CD4-positive, alpha-beta T cell treated with Interleukin-1 beta for 1 hour (primary cell): ENCODE data around the gene SERPINI2.

Source experiments
- DNase-seq, 2 donors: peaks; one replicate each; pipeline ENCODE4 v3.0.0-alpha.2; 2020 to 2022

Gene SERPINI2

DNA sequence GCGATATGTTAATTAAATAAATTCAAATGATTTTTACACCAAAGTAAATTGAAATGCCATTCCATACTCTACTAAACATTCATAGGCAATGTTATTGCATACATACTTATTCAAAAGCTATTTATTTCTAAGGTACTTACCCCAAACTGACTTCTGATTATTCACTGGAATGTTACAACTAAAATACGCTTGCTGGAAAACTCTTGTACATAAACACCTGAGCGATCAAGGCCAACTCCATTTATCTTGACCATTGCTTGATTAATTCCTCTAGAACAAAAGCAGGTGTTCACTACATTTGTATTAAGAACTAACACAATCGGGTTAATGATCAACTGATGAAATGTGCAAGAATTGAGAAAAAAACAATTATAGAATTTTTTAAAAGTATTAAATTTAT is at the start of gene SERPINI2:
Gene SERPINI2, minus strand, starts transcription at position 180 of the 400 bp plus-strand sequence. CDS start 2,208 bp downstream, outside the sequence.
- no peak for DNase-seq

GRCh38 chr3:167521006-167521355 is 47.1 kb upstream of the SERPINI2 start:
- peak in 1 of 2 donors; percentile 34 for DNase-seq

GRCh38 chr3:167520266-167521005 is 46.6 kb upstream of the SERPINI2 start:
- DNase-seq, result no peak

DNA sequence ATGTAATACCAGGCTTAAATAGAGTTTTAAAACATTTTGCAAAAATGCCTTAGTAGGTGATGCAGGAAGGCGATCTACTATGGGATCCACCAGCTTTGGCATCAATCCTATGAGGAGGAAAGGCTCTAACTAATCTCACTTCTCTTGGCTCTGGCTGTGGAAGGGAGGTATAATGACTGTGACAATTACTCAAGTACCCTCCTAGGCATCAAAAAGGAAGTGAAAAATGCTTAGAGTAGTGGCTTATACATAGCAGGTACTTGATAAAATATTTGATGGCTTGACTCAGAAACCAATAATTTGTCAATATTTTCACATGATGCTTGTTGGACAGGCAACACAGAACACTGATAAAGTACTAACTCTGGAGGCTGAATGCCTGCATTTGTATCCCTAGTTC is 34.1 kb upstream of the SERPINI2 start:
- DNase-seq, result no peak

DNA sequence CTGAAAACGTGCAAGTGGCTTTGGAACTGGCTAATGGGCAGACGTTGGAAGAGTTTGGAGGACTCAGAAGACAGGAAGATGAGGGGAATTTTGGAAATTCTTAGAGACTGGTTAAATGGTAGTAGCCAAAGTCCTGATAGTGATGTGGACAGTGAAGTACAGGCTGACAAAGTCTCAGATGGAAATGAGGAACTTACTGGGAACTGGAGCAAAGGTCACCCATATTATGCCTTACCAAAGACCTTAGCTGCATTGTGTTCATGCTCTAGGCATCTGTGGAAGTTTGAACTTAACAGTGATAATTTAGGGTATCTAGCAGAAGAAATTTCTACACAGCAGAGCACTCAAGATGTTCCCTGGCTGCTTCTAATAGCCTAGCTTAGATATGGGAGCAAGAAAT is 28.6 kb upstream of the SERPINI2 start:
- DNase-seq, result no peak

DNA sequence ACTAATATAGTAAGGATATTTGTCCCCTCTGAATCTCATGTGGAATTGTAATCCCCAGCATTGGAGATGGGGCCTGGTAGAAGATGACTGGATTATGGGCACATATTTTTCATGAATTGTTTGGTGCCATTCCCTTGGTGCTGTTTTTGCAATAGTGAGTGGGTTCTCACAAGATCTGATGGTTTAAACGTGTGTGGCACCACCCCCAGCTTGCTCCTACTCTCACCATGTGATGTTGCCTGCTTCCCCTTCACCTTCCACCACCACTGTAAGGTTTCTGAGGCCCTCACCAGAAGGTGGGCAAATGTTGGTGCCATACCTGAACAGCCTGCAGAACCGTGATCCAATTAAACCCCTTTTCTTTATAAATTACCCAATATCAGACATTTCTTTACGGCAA is 28.1 kb upstream of the SERPINI2 start:
- no peak for DNase-seq

GRCh38 chr3:167497903-167498302 is 24.1 kb upstream of the SERPINI2 start:
- DNase-seq, result no peak

- no peak for DNase-seq
Measured at GRCh38 chr3:167493244-167493643, 19.4 kb upstream of the SERPINI2 start.

GRCh38 chr3:167491621-167492020 is 17.8 kb upstream of the SERPINI2 start:
- no peak for DNase-seq

GRCh38 chr3:167489571-167489970 is 15.7 kb upstream of the SERPINI2 start:
- DNase-seq, result no peak

DNA sequence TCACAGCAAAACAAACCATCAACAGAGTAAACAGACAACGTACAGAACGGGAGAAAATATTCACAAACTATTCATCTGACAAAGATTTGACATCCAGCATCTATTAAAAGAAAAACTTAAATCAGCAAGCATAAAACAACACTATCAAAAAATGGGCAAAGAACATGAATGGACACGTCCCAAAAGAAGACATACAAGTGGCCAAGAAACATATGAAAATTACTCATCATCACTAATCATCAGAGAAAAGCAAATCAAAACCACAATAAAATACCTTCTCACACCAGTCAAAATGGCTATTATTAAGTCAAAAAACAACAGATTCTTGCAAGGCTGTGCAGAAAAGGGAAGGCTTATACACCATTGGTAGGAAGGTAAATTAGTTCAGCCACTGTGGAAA is 13.7 kb upstream of the SERPINI2 start:
- DNase-seq, result no peak

- DNase-seq, result no peak
Measured at GRCh38 chr3:167484551-167484950, 10.7 kb upstream of the SERPINI2 start.

DNA sequence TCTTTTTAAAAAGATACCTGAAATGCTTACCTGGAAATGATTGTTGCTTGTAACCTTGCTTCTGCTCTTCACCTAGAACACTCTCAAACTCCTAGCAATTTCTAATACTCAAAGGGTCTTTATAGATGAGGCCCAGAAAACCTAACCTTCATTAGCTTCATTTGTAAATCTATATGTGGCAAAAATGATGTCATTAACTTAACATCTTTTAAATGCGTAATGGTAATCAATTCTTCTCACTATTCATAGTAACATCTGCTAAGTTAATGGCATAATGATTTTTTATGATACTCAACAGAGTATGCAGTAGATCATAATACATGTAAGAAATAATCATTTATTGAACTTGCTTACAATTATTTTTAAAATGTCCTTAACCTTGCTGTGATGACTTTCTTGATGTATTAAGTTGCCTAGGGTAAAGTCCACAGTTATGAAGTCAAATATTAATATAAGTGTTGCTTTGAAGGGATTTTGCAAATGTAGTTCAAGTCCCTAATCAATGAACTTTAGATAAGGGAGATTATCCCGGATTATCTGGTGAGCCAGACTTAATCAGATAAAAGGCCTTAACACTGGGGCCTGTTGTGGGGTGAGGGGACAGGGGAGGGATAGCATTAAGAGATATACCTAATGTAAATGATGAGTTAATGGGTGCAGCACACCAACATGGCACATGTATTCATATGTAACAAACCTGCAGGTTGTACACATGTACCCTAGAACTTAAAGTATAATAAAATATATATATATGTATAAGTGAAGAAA is 10.1 kb upstream of the SERPINI2 start:
- no peak for DNase-seq

- no peak for DNase-seq
Measured at GRCh38 chr3:167481164-167481563, 7.3 kb upstream of the SERPINI2 start.

DNA sequence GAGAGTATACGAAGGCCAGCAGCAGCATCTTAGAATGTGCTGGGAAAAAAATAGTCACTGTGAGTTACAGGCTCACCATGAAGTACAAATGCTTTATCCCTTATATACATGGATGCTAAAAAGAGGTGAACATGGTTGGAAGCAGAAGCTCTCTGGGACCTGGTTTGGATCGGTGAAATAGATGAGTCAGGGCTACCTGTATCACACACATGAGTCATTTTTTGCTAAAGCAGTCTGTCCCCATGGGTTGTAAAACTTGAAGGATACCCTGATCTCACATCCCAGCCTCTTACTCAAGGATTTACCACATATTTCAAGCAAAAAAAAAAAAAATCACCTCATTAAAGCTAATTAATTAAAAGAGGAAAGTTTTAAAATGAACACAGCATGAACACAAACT is 6.9 kb upstream of the SERPINI2 start:
- DNase-seq, result no peak

DNA sequence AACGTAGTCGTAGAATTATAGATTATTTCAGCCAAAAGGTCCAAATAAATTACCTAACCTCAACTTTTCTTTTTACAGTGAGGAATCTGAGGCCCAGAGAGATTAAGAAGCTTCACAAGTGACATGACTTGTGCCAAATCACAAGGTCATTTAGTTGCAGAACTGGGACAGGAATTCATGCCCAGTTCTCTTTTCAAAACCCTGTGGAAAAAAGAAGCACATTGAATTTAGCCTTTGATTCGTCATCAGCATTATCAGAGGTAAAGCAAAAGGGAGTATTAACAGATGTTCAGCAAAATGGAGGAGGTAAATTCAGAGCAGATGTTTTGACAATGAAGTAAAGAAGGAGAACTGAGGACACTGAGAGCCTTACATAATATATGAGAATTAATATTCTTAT is 4.5 kb downstream of the SERPINI2 start:
- no peak for DNase-seq

- DNase-seq, result no peak
Measured at GRCh38 chr3:167467848-167468611, 5.8 kb downstream of the SERPINI2 start.

- no peak for DNase-seq
Measured at GRCh38 chr3:167466966-167467365, 6.9 kb downstream of the SERPINI2 start.

DNA sequence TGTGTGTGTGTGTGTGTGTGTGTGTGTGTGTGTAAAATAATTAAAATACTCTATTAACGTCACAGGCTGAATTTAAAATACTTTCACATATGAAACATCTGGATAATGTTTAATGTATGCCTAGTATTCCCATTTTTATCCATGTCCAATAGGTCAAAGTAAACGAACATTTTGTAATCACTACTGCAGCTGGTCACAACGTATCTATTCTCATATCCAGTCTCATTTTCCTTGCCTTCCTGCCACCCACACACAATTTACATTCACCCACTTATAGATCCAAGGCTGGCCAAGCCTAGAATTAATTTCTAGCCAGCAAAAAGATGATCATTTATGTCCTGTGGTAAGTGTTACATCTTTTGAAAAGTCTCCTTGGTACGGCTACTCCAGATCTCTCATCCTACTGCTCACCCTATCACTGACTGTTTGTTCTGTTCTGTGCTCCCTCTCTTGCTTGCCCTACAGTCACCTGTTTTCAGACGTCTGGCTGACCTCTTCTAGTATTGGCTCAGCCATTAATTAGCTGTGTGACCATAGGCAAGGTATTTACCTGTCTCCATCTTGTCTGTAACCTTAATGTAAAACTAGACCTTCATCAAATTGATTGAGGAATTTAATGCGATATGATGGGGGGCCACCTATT is 17.6 kb downstream of the SERPINI2 start:
- no peak for DNase-seq

DNA sequence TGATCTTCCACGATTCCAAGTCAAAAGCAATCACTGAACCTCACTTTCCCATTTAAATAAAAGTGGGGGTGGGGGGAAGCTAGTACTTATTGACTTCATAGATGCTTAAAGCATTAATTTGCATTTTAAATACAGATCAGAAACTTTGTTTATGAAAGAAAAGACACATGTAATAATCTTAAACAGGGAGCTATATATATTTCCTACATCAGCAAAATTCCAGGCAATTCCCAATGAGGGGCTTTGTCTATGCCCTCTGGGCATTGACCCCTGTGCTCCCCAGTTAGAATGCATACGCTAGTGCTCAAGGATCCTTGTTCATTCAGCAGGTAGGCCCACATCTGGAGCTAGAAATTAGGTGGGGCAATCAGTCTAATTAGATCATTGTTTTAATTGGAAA is 20.0 kb downstream of the SERPINI2 start:
- no peak for DNase-seq

GRCh38 chr3:167451282-167451681 is 22.6 kb downstream of the SERPINI2 start:
- DNase-seq, result no peak

DNA sequence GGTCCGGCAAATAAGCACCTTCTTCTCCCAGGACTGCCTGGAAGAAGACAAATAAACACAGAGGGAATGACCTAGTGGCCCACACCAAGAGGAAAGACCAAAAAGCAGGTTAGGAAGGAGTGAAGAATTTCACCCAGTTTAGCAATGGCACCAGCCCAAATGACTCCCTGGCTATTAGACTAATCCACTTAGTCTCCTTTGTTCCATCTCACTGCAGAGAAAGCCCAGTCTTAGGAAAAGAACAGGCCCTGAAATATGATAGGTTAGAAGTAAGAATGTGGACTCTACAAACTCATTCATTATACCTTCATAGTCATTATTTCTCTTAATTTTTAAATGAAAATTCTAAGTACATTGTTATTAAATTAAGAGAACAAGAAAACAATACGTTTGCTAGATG is 23.2 kb downstream of the SERPINI2 start:
- no peak for DNase-seq

GRCh38 chr3:167450195-167450594 is 23.6 kb downstream of the SERPINI2 start:
- DNase-seq, result no peak
